Stimulated activated CD4-positive, alpha-beta T cell treated with anti-CD3 and anti-CD28 coated beads, Interleukin-2, amount 100 ng/mL, for 48 hours (primary cell): ENCODE results near the gene RBM27.
"Not testable (repeated sequence)": the region's sequence is repeated elsewhere in the genome, so short reads cannot be mapped to it uniquely, and the experiment has no call there.

Experiments
- DNase-seq, 2 donors: peaks; one replicate each; pipeline ENCODE4 v3.0.0-alpha.2; 2020

RBM27 gene, protein sequence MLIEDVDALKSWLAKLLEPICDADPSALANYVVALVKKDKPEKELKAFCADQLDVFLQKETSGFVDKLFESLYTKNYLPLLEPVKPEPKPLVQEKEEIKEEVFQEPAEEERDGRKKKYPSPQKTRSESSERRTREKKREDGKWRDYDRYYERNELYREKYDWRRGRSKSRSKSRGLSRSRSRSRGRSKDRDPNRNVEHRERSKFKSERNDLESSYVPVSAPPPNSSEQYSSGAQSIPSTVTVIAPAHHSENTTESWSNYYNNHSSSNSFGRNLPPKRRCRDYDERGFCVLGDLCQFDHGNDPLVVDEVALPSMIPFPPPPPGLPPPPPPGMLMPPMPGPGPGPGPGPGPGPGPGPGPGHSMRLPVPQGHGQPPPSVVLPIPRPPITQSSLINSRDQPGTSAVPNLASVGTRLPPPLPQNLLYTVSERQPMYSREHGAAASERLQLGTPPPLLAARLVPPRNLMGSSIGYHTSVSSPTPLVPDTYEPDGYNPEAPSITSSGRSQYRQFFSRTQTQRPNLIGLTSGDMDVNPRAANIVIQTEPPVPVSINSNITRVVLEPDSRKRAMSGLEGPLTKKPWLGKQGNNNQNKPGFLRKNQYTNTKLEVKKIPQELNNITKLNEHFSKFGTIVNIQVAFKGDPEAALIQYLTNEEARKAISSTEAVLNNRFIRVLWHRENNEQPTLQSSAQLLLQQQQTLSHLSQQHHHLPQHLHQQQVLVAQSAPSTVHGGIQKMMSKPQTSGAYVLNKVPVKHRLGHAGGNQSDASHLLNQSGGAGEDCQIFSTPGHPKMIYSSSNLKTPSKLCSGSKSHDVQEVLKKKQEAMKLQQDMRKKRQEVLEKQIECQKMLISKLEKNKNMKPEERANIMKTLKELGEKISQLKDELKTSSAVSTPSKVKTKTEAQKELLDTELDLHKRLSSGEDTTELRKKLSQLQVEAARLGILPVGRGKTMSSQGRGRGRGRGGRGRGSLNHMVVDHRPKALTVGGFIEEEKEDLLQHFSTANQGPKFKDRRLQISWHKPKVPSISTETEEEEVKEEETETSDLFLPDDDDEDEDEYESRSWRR

DNA sequence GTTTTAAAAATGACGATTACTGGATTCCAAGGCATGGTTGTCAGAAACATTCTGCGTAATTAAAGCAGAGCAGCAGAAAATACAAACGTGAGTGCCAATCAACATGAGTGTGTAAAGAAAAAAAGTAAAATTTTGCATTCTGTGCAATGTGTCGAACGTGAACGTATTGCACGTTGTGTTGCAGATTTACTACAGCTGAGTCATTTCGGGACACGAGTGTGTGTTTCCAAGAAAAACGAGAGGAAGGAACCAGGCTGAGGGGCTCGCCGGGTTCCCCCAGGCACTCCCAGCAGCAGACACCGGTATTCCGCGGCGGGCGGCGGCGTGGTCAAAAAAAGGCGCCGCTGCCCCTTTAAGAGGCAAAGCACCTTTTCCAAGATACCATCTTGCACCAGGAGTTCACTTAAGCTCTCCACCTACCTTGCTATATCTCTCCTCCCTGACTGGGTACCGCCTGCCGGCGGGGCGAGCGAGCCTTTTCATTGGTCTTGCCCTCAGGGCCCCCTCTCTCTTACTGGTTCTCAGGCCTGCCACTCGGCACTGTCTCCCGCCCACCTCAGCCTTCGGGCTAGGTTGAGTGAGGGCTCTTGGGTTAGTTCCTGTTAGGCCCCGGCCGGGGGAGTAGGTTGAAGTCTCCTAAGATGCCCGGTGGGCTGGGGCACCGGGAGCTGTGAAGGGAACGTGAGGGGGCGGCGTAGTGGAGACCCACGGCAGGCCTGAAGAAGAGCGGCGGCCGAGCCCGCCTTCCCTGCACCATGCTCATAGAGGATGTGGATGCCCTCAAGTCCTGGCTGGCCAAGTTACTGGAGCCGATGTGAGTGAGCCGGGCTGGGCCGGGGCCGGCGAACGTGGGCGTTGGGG is at the start of gene RBM27:
RBM27 (plus strand) TSS at position 595 of the 861 bp plus-strand sequence; CDS start at position 756, 161 bp downstream.
- peak; percentile 98 for DNase-seq

DNA sequence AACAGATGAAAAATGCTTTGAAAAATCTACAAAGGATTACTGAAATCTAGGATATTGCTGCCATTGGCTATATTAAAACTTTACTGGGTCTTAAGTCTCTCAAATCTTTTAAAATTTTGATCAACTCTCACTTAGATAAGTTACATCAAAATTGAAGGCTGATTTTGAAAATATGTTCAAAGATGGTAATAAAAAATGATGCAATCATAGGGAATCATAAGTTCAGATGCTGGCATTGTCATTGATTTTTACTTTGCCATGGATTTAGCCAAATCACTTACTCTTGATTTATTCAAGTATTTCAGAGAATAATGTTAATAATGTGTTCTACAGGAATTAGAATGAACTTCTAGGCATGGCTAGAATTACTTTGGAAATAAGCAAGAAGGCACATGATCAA is 45.1 kb upstream of the RBM27 start:
- DNase-seq = no peak

DNA sequence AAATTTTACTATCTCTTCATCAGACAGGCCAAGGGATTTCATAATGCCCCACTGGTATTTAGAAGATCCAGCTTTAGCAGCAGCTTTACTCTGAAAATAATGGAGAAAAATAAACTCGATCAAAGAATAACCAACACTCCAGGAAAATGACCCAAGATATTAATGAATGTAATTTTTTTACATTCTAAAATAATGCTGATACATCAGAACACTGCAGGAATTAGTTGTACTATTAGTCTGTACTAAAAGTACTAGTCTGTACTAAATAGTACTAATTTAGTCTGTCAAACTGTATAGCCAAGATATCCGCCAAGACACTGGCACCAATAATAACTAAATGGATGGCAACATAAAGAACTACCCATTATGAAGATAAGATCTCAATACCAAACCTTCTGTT is 39.0 kb upstream of the RBM27 start:
- no peak for DNase-seq

DNA sequence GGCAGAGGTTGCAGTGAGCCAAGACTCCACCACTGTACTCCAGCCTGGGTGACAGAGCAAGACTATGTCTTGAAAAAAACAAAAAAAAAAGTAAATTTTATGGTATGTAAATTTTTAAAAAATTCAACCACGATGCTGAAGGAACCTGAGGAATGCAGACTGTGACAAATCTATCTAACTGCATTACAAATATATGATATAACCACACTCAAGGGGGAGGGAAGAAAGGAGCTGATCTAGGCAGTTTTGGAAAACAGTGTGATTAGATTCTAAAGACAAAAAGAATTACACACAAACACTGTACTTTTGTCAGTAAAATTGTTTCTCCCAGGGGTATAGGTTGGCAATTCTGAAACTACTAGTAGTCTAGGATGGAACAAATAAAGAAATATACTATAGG is 37.9 kb upstream of the RBM27 start:
- DNase-seq = no peak

DNA sequence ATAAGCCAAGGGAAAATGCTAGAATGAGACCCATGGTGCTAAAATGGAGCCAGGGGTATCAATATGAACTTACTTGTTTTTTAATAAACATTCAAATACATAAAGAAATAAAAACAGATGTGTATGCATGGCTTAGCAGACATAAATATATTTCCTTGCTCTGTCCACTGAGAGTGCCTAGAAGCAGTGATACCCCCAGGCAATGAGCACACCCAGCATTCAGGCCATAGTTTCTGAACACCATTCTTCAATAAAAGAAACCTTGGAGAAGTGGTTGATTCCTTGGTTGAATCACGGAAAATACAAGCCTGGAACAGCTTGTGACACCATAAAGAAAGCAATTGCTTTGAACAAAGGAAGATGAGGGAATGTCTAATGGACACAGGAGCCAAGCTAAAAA is 37.5 kb upstream of the RBM27 start:
- no peak for DNase-seq

DNA sequence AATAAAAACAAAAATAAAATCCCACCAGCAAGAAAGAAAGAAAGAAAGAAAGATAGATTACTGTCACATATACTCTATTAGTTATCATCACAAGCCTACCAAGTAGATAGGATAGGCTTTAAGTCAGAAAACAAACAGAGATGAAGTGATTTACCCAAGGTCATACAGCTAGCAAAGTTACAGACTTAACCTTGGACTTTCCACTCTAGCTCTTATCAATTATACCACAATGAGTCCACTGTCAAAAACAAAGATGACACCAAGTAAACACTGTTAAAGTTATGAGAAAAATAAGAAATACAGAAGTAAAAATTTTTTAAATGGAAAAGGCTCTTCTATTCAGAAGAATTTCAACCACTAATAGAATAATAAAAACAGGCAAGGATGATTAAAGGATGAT is 34.3 kb upstream of the RBM27 start:
- no peak for DNase-seq

DNA sequence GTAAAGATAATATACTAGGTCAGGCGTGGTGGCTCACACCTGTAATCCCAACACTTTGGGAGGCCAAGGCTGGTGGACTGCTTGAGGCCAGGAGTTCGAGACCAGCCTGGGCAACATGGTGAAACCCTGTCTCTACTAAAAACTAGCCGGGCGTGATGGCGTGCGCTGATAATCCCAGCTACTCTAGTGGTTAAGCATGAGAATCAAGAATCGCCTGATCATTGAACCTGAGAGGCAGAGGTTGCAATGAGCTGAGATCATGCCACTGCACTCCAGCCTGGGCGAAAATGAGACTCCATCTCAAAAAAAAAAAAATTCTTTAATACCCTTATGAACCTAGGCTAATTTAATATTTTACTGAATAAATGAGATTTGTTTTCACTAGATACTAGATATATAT is 30.4 kb upstream of the RBM27 start:
- DNase-seq = not testable (repeated sequence)

DNA sequence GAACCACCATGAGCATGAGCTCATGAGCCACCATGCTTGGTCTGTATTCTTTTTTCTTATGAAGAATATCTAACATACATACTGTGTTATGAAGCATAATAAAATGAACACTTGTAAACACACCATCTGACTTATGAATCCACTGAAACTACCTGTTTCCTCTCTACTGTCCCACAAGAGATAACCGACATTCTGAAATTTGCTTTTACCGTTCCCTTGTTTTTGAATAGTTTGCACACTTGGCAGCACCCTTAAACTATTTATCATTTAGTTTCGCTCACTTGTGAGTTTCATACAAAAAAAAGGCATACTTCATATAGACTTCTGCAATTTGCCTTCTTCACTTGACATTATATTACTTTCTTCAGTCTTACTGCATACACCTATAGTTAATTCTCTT is 29.8 kb upstream of the RBM27 start:
- no peak for DNase-seq

DNA sequence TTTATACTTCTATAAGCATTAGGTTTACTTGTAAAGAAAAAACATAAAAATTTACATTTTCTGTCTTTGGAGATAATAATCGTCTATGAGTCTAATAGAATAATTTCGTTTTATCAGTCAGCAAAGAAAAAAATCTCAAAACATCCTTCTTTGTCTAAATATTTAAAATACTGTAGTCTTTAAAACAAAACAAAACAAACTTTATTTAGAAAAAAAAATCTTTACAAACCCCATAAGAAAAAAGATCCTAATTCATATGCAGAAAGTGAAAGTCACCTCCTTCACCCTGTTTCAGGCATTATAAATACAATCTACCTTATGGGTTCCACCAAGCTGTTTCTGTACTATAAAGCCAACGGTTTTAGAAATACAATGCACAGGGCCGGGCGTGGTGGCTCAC is 26.6 kb upstream of the RBM27 start:
- DNase-seq = no peak

DNA sequence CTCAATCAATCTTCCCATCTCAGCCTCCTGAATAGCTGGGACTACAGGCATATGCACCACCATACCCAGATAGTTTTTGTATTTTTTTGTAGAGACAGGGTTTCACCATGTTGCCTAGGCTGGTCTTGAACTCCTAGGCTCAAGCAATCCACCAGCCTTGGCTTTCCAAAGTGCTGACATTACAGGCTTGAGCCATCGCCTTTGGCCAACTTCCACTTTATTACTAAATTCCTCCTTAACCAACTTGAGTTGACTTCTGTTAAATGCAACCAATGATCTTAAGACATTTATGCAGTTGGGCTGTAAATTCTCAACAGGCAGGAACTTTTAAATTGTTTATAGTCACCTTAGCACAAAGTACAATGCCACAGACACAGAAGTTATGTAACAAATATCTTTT is 23.7 kb upstream of the RBM27 start:
- no peak for DNase-seq

DNA sequence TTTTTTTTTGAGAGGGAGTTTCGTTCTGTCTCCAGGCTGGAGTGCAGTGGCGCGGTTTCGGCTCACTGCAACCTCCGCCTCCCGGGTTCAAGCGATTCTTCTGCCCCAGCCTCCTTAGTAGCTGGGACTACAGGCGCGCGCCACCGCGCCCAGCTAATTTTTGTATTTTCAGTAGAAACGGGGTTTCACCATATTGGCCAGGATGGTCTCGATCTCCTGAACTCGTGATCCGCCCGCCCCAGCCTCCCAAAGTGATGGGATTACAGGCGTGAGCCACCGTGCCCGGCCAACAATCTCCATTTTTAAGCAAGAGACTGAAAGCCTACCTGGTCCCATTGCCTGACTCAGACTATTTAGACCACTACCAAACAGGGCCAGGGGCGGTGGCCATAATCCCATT is 20.0 kb upstream of the RBM27 start:
- DNase-seq = not testable (repeated sequence)

DNA sequence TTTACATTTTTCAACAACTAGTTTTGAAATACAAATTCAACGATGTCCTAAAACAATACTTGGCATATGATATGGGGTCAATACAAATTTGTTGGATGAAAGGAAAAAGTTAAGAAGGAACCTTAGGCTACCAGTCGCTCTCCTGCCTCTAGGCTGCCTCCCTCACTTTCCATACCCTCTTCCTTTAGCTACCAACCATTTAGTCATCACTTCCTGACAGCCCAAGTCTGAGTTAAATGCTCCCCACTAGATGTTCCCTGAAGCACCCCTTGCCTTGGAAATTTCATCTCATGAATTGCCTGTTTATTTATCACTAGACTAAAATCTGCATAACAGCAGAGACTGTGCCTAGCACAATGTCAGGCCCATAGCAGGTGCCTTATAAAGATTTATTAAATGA is 18.2 kb upstream of the RBM27 start:
- no peak for DNase-seq

DNA sequence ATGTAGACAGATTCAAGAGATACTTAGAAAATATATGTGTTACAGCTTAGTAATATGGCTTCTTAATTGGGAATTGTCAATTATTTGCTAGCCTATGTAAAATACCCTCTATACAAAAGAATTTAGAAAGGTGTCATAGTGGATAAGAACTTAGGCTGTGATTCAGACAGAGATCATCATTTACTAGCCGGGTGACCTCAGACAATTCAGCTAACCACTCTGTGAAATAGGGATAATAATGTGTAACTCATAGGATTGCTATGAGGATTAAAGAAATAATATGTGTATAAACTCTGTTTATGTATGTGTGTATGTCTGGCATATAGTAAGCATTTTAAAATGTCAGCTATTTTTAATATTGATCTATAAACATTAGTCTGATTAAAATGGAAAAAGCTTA is 15.0 kb upstream of the RBM27 start:
- DNase-seq = no peak

DNA sequence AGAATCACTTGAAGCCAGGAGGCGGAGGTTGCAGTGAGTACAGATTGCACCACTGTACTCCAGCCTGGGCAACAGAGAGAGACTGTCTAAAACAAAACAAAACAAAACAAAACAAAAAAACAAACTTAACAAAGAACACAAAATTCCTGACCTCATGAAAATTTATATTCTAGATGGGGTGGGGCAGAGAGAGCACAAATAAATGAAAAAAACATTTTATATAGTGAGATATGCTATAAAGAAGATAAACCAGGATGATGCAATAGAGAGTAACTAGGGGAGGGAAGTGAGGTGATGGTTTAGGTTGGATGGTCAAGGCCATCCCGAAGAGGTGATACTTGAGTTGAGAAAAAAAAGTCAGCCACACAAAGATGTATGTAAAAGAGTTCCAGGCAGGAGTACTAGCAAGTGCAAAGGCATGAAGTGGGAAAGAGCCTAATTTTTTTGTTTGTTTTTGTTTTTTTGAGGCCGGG is 10.8 kb upstream of the RBM27 start:
- DNase-seq = no peak

DNA sequence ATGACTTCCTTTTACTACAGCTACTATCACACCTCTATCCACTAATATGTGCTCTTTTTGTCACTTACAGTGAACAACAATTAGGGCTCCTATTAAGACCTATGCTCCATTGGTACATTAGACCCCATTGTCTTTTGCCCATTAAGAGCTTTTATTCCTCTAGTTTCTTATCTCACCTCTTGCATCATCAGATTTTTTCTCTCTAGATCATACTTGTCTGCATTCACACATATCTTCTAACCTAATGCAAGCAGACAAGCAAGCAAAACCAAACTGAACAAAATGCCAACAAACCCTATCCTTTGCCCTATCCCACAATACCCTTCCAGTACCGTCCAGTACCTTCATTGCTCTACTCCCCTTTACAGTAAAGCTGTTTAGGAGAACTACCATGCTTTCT is 10.1 kb upstream of the RBM27 start:
- no peak for DNase-seq

DNA sequence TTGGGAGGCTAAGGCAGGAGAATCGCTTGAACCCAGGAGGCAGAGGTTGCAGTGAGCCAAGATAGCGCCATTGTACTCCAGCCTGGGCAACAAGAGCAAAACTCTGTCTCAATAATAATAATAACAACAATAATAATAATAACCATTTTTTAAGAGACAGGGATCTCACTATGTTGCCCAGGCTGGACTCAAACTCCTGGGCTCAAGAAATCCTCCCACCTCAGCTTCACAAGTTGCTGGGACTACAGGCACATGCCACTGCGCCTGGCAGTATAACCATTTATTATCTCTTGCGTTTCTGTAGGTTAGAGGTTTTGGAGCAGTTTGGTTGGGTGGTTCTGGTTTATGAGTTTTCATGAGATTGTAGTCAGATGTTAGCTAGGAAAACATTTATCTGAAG is 8.4 kb upstream of the RBM27 start:
- DNase-seq = not testable (repeated sequence)

DNA sequence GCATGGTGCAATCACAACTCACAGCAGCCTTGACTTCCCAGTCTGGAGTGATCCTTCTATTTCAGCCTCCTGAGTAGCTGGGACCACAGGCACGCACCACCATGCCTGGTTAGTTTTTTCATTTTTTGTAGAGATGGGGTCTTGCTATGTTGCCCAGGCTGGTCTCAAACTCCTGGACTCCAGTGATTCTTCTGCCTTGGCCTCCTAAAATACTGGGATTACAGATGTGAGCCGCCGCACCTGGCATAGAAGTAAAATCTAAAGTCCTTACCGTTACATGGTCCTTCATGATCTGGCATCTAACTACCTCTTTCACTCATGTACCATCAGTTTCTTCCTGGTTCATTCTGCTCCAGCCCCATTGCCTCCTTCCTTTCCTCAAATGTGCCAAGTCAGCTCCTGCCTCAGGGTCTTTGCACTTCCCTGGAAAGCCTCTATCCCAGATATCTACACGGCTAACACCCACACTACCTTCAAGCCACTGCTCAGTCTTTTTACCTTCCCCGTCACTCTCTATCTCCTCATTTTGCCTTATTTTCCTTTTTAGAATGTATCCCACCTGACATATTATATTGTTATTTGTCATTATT is 6.9 kb upstream of the RBM27 start:
- DNase-seq = no peak

DNA sequence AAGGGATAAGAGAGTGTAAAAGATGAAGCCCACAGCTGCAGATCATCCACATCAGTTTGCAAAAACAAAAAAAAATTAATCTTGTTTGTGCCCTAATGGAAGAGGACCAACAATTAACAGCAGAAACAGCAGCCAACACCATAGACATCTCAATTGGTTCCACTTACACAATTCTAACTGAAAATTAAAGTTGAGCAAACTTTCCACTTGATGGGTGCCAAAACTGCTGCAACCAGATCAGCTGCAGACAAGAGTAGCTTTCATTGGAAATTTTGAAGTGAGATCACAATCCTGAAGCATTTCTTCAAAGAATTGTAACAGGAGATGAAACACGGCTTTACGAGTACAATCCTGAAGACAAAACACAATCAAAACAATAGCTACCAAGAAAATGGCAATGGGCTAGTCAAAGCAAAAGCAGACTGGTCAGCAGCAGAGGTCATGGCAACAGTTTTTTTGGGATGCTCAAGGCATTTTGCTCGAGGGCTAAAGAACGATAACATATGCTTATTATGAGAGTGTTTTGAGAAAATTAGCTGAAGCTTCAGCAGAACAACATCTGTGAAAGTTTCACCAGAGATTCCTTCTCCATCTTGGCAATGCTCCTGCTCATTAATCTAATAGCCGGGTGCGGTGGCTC is 4.1 kb upstream of the RBM27 start:
- no peak for DNase-seq

DNA sequence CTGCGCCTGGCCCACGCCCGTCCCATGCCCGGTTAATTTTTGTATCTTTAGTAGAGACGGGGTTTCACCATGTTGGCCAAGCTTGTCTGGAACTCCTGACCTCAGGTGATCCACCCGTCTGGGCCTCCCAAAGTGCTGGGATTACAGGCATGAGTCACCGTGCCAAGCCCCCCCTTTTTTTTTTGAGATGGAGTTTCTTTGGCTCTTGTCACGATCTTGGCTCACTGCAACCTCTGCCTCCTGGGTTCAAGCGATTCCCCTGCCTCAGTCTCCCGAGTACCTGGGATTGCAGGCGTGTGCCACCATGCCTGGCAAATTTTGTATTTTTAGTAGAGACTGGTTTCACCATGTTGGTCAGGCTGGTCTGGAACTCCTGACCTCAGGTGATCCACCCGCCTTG is 1.6 kb upstream of the RBM27 start:
- DNase-seq = not testable (repeated sequence)

DNA sequence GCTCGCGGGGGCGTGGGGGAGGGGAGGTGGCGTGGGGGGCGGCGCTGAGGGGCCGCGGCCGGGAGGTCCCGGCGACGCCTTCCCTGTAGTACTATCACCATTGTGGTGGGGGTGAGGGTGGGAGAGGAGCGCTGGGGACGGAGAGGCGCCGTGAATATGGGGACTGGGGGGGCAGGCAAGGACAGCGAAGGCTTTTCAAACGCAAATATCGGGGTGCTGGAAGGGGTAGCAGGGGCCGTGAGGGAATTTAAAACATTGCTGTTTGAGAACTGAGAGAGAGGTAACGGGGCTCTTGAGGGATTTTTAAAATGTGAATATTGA is 427 bp downstream of the RBM27 start:
- DNase-seq = peak in 1 of 2 donors; percentile 21

DNA sequence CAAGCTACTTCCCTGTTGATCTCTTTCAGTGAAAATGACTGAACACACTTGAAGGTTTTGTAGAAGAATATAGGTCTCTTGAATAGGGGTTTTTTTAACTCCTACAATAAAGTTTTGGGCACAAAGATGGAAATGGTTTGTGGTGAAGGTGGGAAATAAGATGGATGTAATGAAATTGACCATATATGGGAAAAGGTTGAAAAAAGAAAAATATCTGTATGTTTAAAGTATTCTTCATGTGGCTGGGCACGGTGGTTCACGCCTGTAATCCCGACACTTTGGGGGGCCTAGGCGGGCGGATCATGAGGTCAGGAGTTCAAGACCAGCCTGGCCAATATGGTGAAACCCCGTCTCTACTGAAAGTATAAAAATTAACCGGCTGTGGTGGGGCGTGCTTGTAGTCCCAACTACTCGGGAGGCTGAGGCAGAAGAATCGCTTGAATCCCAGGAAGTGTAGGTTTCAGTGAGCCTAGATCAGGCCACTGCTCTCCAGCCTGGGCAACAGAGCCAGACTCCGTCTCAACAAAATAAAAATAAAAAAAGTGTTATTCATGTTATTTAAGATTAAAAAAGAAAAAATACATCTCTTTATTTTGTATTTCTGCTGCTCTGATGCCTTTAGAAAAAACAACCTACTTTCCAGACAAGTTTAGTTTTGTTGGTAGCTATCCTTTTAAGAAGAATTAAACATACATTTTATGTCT is 2.2 kb downstream of the RBM27 start:
- DNase-seq = no peak
